HepG2 (cell line): Measurements from ENCODE around the gene LRP1B. TPM values are rescaled to one million over a fixed set of nuclear protein-coding genes. Genes with fewer than 3 reads are reported as not detected.

Experiments used
- ATAC-seq: fragments of 200-7000 bp; cut with Tn5 transposase; 3 replicates; pipeline ENCODE4 v1.9.1; 2020; ENCODE audit warnings: mild to moderate bottlenecking, moderate library complexity
- BruUV-seq: library from RNA; stranded (reverse); fragments of 400-500 nt; replicated peaks from 2 replicates; lab custom pipeline; 2021; lab: Mats Ljungman, UMichigan
- CTCF ChIA-PET: fragments of 300-600 bp; formaldehyde crosslinking; extraction: SDS; loops from one replicate; lab custom pipeline; 2021; ENCODE audit warnings: low total read pairs, inconsistent platforms, low intra/inter-chr PET ratio; lab: Yijun Ruan, JAX
- POLR2A ChIA-PET: fragments of 350-600 bp; sonication (Branson Sonifier 250); formaldehyde crosslinking; loops from one replicate; lab custom pipeline; 2020; ENCODE audit warnings: antibody characterized with exemption, inconsistent platforms; lab: Yijun Ruan, JAX
- DNase-seq: peaks from one replicate; pipeline ENCODE4 v3.0.0-alpha.2; 2015; ENCODE audit warnings: low spot score
- FAIRE-seq: peaks from 3 replicates; lab custom pipeline; 2011; peaks lifted over from hg19 to GRCh38; lab: Jason Lieb, UNC
- H2AFZ ChIP-seq: one replicate; pipeline ENCODE4 v1.6.1; 2011; ENCODE audit warnings: low read length, inconsistent platforms
- H3K27ac ChIP-seq: fragments of 300-600 bp; 3 replicates; pipeline ENCODE4 v1.8.0; 2011; ENCODE audit warnings: mixed run types, mild to moderate bottlenecking, mixed read lengths, low read length, inconsistent platforms; ENCODE audit not compliant: insufficient read depth; ENCODE audit errors: extremely low read length
- H3K27me3 ChIP-seq, 2 experiments: fragments of 200-600 bp in 1 of 2; 2 replicates in 1 of 2; 3 replicates in 1 of 2; pipeline versions ENCODE4 v1.6.0 to v1.8.0; 2011; ENCODE audit warnings: low read length in 2 of 2, mild to moderate bottlenecking in 2 of 2, moderate library complexity in 2 of 2, inconsistent platforms in 1 of 2; ENCODE audit not compliant: insufficient read depth in 2 of 2, control insufficient read depth in 1 of 2
- H3K36me3 ChIP-seq, 2 experiments: fragments of 200-600 bp in 1 of 2; replicated peaks in 1 of 2; 2 replicates in 1 of 2; 3 replicates in 1 of 2; pipeline versions ENCODE4 v1.5.1 to v1.8.0; 2011; ENCODE audit warnings: low read length in 2 of 2, inconsistent platforms in 1 of 2; ENCODE audit not compliant: insufficient read depth in 2 of 2, control insufficient read depth in 1 of 2
- H3K4me1 ChIP-seq: 2 replicates; pipeline ENCODE4 v1.5.1; 2012; ENCODE audit warnings: low read length, inconsistent platforms; ENCODE audit not compliant: insufficient read depth
- H3K4me2 ChIP-seq: 2 replicates; pipeline ENCODE4 v1.6.0; 2011; ENCODE audit warnings: low read depth, low read length, inconsistent platforms
- H3K4me3 ChIP-seq, 3 experiments: fragments of 200-600 bp in 1 of 3; sonication (generic), shearing (Covaris generic) in 1 of 3; replicated peaks in 1 of 3; 2 replicates each; pipeline ENCODE4 v1.5.1; 2011 to 2016; ENCODE audit warnings: low read length in 3 of 3, inconsistent platforms in 2 of 3, low read depth in 2 of 3, mild to moderate bottlenecking in 2 of 3, control low read depth in 1 of 3, mixed read lengths in 1 of 3; ENCODE audit not compliant: insufficient read depth in 1 of 3
- H3K79me2 ChIP-seq: one replicate; pipeline ENCODE4 v1.6.1; 2011; ENCODE audit warnings: low read length, inconsistent platforms; ENCODE audit not compliant: insufficient read depth
- H3K9ac ChIP-seq: 2 replicates; pipeline ENCODE4 v1.6.0; 2011; ENCODE audit warnings: mild to moderate bottlenecking, low read depth, low read length, inconsistent platforms; ENCODE audit not compliant: insufficient read depth
- H3K9me3 ChIP-seq: 2 replicates; pipeline ENCODE4 v1.5.1; 2012; ENCODE audit warnings: mild to moderate bottlenecking, low read length
- H4K20me1 ChIP-seq: 2 replicates; pipeline ENCODE4 v1.6.0; 2011; ENCODE audit warnings: inconsistent platforms, mild to moderate bottlenecking, low read length, moderate library complexity; ENCODE audit not compliant: insufficient read depth
- DNMT1 ChIP-seq: sonication (generic); formaldehyde crosslinking; IDR thresholded peaks from 2 replicates; pipeline ENCODE4 v1.5.1; 2020; ENCODE audit warnings: mild to moderate bottlenecking, missing genetic modification reagents
- FOXA1 ChIP-seq, 2 experiments: fragments of 450-650 bp in 1 of 2; sonication (generic) in 1 of 2; formaldehyde crosslinking in 1 of 2; IDR thresholded peaks; 2 replicates each; pipeline versions ENCODE4 v1.4.0 to v1.6.1; 2016 to 2020; ENCODE audit warnings: missing genetic modification reagents in 1 of 2
- GTF2F1 ChIP-seq: fragments of 150-350 bp; IDR thresholded peaks from 2 replicates; pipeline ENCODE4 v1.6.1; 2014; ENCODE audit warnings: low read length
- JUN ChIP-seq: sonication (generic); formaldehyde crosslinking; IDR thresholded peaks from 2 replicates; pipeline ENCODE4 v1.4.0; 2020; ENCODE audit warnings: mild to moderate bottlenecking, missing genetic modification reagents
- TMF1 ChIP-seq: sonication (generic); formaldehyde crosslinking; IDR thresholded peaks from 2 replicates; pipeline ENCODE4 v1.8.1; 2022; ENCODE audit warnings: low read depth, missing genetic modification reagents
- YY1 ChIP-seq: IDR thresholded peaks from 2 replicates; pipeline ENCODE4 v1.6.1; 2011; ENCODE audit warnings: low read length, low read depth, moderate library complexity, mild to moderate bottlenecking; ENCODE audit not compliant: insufficient read depth, insufficient replicate concordance
- ZHX1 ChIP-seq: sonication (generic); formaldehyde crosslinking; IDR thresholded peaks from 2 replicates; pipeline ENCODE4 v1.8.1; 2022; ENCODE audit warnings: low read depth, mild to moderate bottlenecking, missing genetic modification reagents
- ZNF552 ChIP-seq: sonication (generic); formaldehyde crosslinking; IDR thresholded peaks from 2 replicates; pipeline ENCODE4 v1.9.0; 2022; ENCODE audit warnings: missing genetic modification reagents, mild to moderate bottlenecking, borderline replicate concordance
- ZNF567 ChIP-seq: sonication (generic); formaldehyde crosslinking; IDR thresholded peaks from 2 replicates; pipeline ENCODE4 v1.8.1; 2023; ENCODE audit warnings: mild to moderate bottlenecking, missing genetic modification reagents, borderline replicate concordance
- WGBS: methylation state at CpG from one replicate; pipeline ENCODE4 v1.1.6; 2017; ENCODE audit warnings: low lambda C conversion rate; 5-methylcytosine and 5-hydroxymethylcytosine counted together
- in situ Hi-C: cut with HindIII; loops from 2 replicates; pipeline ENCODE4 v1.10.0; 2017; ENCODE audit warnings: low pct_unique_long_range_greater_than_20kb; ENCODE audit not compliant: extremely low pct_ligation_motif_present
- intact Hi-C: fragments of 100-400 bp; cut with micrococcal nuclease; formaldehyde crosslinking; loops from one replicate; pipeline ENCODE4 v1.10.0; 2022; ENCODE audit not compliant: unreplicated experiment
- polyA plus RNA-seq, 8 experiments: library from polyadenylated mRNA; depleted of rRNA in 3 of 8; stranded (reverse) in 7 of 8; unstranded in 1 of 8; fragments of >200 nt; fragmentation: Illumina TruSeq in 4 of 8; extraction: Trizol in 4 of 8; gene quantifications; 2 replicates each; pipeline versions ENCODE4 v1.2.1 to v1.2.3, GENCODE V29; 2011 to 2016; ENCODE audit warnings: low read depth in 4 of 8, missing spikeins in 1 of 8, mixed read lengths in 1 of 8; ENCODE audit not compliant: insufficient read depth in 1 of 8
- total RNA-seq, 5 experiments: library from RNA; depleted of rRNA; stranded (reverse); fragments of >200 nt; fragmentation: Illumina TruSeq; extraction: Trizol; gene quantifications; 2 replicates each; pipeline ENCODE4 v1.2.3, GENCODE V29; 2016; ENCODE audit warnings: low read depth in 1 of 5
- TF ChIP-seq, protein P1 (sequence below): sonication (generic); formaldehyde crosslinking; IDR thresholded peaks from 2 replicates; pipeline ENCODE4 v1.9.0; 2022; ENCODE audit warnings: low read depth, missing genetic modification reagents
- TF ChIP-seq, protein P2 (sequence below): sonication (generic); formaldehyde crosslinking; conservative IDR thresholded peaks from 2 replicates; pipeline ENCODE4 v1.5.0; 2020; ENCODE audit warnings: missing genetic modification reagents

LRP1B gene
- total and polyA plus RNA-seq, 2 of the 13 experiments (the other 11 are each of a cell fraction or from before 2014, with no cell fraction given) = 0.04 TPM; not detected in 1

DNA sequence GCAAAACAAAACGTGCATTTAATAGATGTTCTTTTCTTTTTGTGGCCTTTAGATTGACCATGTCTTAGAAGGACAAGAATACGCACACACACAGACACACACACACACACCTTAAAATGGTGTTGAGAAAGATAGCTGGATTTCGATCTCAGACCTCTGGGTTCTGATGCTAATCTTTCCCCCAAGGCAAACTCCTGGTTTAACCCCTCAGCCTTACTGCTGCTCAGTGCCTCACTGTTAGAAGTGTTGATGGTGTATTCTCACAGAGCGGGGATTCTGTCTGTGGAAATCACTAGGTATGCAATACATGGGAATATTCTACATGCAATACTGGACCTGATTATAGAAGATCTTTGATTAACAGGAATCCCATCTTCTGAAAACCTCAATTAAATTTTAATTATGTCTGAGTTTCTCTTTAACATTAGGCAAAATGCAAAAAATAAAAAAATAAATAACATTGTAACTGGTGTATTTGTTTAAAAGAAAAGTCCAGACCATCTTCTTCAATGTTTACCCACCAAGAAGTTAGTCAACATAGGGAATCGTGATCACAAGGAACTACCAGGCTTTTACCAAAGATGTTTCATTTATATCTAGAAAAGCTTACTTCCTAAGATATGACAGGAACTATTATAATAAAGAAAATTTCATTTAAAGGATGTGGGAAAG, 613.5 kb downstream of the LRP1B start:
- BruUV-seq = no TSS peak
- H2AFZ ChIP-seq = no peak overlapping the region
- TF ChIP-seq FOXA1 (IDR thresholded peaks at IDR 0.05) (peak; percentile 37; the same call in 1 of the 2 replicates), FOXA1 (CRISPR knock-in tag; IDR thresholded peaks at IDR 0.05) (no peak), ZNF567 (CRISPR knock-in tag) (no peak)
- H3K27ac ChIP-seq = no peak overlapping the region
- H3K4me1 ChIP-seq = peaks cover 15% of the 10 kb centered on the region
- DNase-seq = no peak
- intact Hi-C loops = no loop called here
- H3K4me2 ChIP-seq = no peak overlapping the region
- no peaks in the 10 kb centered on the region for H3K79me2 ChIP-seq
- H3K9me3 ChIP-seq = no peaks in the 10 kb centered on the region
- no peak overlapping the region for H3K4me3 ChIP-seq
- ChIA-PET POLR2A (no interaction called here), CTCF (no interaction called here)
- no peaks in the 10 kb centered on the region for H3K27me3 ChIP-seq
- ATAC-seq = peak; percentile 31; the same call in 1 of the 3 replicates
- in situ Hi-C loops = no loop called here
- H3K9ac ChIP-seq = no peak overlapping the region
- no peaks in the 10 kb centered on the region for H4K20me1 ChIP-seq
- H3K36me3 ChIP-seq = no peaks in the 10 kb centered on the region
- WGBS = 3% methylated on average over 5 of the region's 5 CpGs
- FAIRE-seq = no peak

DNA sequence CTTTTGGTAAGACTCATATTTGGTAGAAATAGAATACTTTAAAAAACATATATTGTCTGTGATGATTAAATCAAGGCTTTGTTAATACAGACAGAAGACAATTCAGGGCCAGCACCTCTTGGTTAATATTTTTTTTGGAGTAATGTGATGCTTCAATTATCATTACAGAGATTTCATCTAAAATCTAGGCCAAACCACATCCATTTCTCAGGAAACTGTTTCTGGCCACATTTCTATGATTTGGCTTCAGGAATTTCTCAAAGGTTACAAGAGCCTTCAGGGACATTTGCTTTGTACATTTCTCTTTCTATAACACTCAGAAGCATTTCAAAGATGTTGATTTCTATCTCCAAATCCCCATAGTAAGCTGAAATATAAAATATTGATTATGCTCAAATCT, 614.9 kb downstream of the LRP1B start:
- ChIA-PET CTCF (no interaction called here), POLR2A (no interaction called here)
- intact Hi-C loops (no loop called here), in situ Hi-C loops (no loop called here)
- H2AFZ ChIP-seq = no peak overlapping the region
- no peak overlapping the region for H3K4me2 ChIP-seq
- no peak overlapping the region for H3K9ac ChIP-seq
- no peaks in the 10 kb centered on the region for H3K27me3 ChIP-seq
- H3K4me1 ChIP-seq = peaks cover 15% of the 10 kb centered on the region
- ATAC-seq = no peak
- BruUV-seq = no TSS peak
- FAIRE-seq = no peak
- no peaks in the 10 kb centered on the region for H3K9me3 ChIP-seq
- H4K20me1 ChIP-seq = no peaks in the 10 kb centered on the region
- DNase-seq = no peak
- H3K4me3 ChIP-seq = no peak overlapping the region
- H3K36me3 ChIP-seq = no peaks in the 10 kb centered on the region
- H3K27ac ChIP-seq = no peak overlapping the region
- no peaks in the 10 kb centered on the region for H3K79me2 ChIP-seq
- TF ChIP-seq ZHX1 (CRISPR knock-in tag) = no peak
- TF ChIP-seq ZNF552 (CRISPR knock-in tag) = no peak
- TF ChIP-seq YY1 = no peak
- TF ChIP-seq TMF1 (CRISPR knock-in tag) = no peak
- TF ChIP-seq GTF2F1 = no peak
- TF ChIP-seq, protein P1, sequence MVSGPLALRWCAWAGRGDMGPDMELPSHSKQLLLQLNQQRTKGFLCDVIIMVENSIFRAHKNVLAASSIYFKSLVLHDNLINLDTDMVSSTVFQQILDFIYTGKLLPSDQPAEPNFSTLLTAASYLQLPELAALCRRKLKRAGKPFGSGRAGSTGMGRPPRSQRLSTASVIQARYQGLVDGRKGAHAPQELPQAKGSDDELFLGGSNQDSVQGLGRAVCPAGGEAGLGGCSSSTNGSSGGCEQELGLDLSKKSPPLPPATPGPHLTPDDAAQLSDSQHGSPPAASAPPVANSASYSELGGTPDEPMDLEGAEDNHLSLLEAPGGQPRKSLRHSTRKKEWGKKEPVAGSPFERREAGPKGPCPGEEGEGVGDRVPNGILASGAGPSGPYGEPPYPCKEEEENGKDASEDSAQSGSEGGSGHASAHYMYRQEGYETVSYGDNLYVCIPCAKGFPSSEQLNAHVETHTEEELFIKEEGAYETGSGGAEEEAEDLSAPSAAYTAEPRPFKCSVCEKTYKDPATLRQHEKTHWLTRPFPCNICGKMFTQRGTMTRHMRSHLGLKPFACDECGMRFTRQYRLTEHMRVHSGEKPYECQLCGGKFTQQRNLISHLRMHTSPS (CRISPR knock-in tag) = no peak
- no peak for TF ChIP-seq JUN
- TF ChIP-seq DNMT1 (CRISPR knock-in tag) = no peak
- TF ChIP-seq, protein P2, sequence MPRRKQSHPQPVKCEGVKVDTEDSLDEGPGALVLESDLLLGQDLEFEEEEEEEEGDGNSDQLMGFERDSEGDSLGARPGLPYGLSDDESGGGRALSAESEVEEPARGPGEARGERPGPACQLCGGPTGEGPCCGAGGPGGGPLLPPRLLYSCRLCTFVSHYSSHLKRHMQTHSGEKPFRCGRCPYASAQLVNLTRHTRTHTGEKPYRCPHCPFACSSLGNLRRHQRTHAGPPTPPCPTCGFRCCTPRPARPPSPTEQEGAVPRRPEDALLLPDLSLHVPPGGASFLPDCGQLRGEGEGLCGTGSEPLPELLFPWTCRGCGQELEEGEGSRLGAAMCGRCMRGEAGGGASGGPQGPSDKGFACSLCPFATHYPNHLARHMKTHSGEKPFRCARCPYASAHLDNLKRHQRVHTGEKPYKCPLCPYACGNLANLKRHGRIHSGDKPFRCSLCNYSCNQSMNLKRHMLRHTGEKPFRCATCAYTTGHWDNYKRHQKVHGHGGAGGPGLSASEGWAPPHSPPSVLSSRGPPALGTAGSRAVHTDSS (CRISPR knock-in tag) = no peak
